K562 (cell line): ENCODE data around the gene RPL35. TPM values are rescaled to one million over a fixed set of nuclear protein-coding genes. Genes with fewer than 3 reads are reported as not detected.
A peak's percentile ranks its signal among the peaks of the same experiment; 100 is the strongest.

Source experiments
- CBX3 ChIP-seq, 2 experiments: IDR thresholded peaks; 1 replicate in 1 of 2; 2 replicates in 1 of 2; pipeline ENCODE4 v1.6.1; 2012; ENCODE audit warnings: inconsistent platforms in 2 of 2, low read length in 2 of 2, borderline replicate concordance in 1 of 2, control low read depth in 1 of 2
- COPS2 ChIP-seq: fragments of 450-650 bp; conservative IDR thresholded peaks from 2 replicates; pipeline ENCODE4 v1.6.1; 2016; ENCODE audit warnings: mild to moderate bottlenecking, moderate library complexity
- CREB5 ChIP-seq: fragments of 250-450 bp; sonication (Bioruptor Pico); IDR thresholded peaks from 2 replicates; pipeline ENCODE4 v1.5.0; 2020; ENCODE audit warnings: mild to moderate bottlenecking
- ELF2 ChIP-seq: fragments of 250-450 bp; sonication (Bioruptor Pico); IDR thresholded peaks from 2 replicates; pipeline ENCODE4 v1.5.0; 2021; ENCODE audit warnings: mild to moderate bottlenecking
- ESRRB ChIP-seq: fragments of 250-450 bp; sonication (Bioruptor Pico); IDR thresholded peaks from 2 replicates; pipeline ENCODE4 v1.5.0; 2020; ENCODE audit warnings: mild to moderate bottlenecking, moderate library complexity, borderline replicate concordance
- FOXJ3 ChIP-seq: sonication (generic); formaldehyde crosslinking; IDR thresholded peaks from 2 replicates; pipeline ENCODE4 v1.4.0; 2020; ENCODE audit warnings: mild to moderate bottlenecking, missing genetic modification reagents
- GTF2B ChIP-seq: IDR thresholded peaks from 2 replicates; pipeline ENCODE4 v1.6.1; 2011; ENCODE audit not compliant: insufficient read length; ENCODE audit errors: extremely low read depth
- KLF10 ChIP-seq: fragments of 250-450 bp; sonication (Bioruptor Pico); IDR thresholded peaks from 2 replicates; pipeline ENCODE4 v1.6.1; 2021; ENCODE audit warnings: matching md5 sums
- LCOR ChIP-seq: sonication (generic); formaldehyde crosslinking; IDR thresholded peaks from 2 replicates; pipeline ENCODE4 v1.8.0; 2022; ENCODE audit warnings: mild to moderate bottlenecking, missing genetic modification reagents
- MCM7 ChIP-seq, 2 experiments: fragments of 450-650 bp; IDR thresholded peaks; 2 replicates each; pipeline ENCODE4 v1.6.1; 2016 to 2018
- PRDM10 ChIP-seq: fragments of 450-650 bp; IDR thresholded peaks from 2 replicates; pipeline ENCODE4 v1.6.1; 2018; ENCODE audit not compliant: partially characterized antibody
- RBM39 ChIP-seq: fragments of 200-400 bp; formaldehyde crosslinking; optimal IDR thresholded peaks from 2 replicates; pipeline ENCODE3; 2018; ENCODE audit warnings: low read depth, low read length
- SMAD1 ChIP-seq: fragments of 150-350 bp; IDR thresholded peaks from 2 replicates; pipeline ENCODE4 v1.6.1; 2014; ENCODE audit warnings: low read length, low read depth; ENCODE audit not compliant: partially characterized antibody
- SNIP1 ChIP-seq: fragments of 450-650 bp; IDR thresholded peaks from 2 replicates; pipeline ENCODE4 v1.7.1; 2017; ENCODE audit warnings: low read depth, mild to moderate bottlenecking
- SRSF7 ChIP-seq: fragments of 200-400 bp; formaldehyde crosslinking; optimal IDR thresholded peaks from 2 replicates; pipeline ENCODE3; 2017; ENCODE audit warnings: mild to moderate bottlenecking, low read depth, low read length
- TAL1 ChIP-seq: fragments of 450-650 bp; IDR thresholded peaks from 2 replicates; pipeline ENCODE4 v1.6.1; 2016; ENCODE audit warnings: mild to moderate bottlenecking
- TRIM28 ChIP-seq: fragments of 450-650 bp; IDR thresholded peaks from 2 replicates; pipeline ENCODE4 v1.6.1; 2017
- ZBTB33 ChIP-seq: sonication (generic); formaldehyde crosslinking; IDR thresholded peaks from 2 replicates; pipeline ENCODE4 v1.8.1; 2023; ENCODE audit warnings: mild to moderate bottlenecking, missing genetic modification reagents
- ZKSCAN1 ChIP-seq: fragments of 150-350 bp; IDR thresholded peaks from 2 replicates; pipeline ENCODE4 v1.6.1; 2016; ENCODE audit warnings: low read depth, low read length
- ZNF146 ChIP-seq: IDR thresholded peaks from one replicate; pipeline ENCODE4 v1.6.1; 2018; ENCODE audit warnings: missing compliant biosample characterization; ENCODE audit not compliant: unreplicated experiment
- ZNF696 ChIP-seq: fragments of 250-450 bp; sonication (Bioruptor Pico); conservative IDR thresholded peaks from 2 replicates; pipeline ENCODE4 v1.4.0; 2020; ENCODE audit warnings: mild to moderate bottlenecking, moderate library complexity
- ZNF766 ChIP-seq: fragments of 200-800 bp; sonication (Bioruptor generic); conservative IDR thresholded peaks from 2 replicates; pipeline ENCODE4 v1.6.1; 2016; ENCODE audit warnings: missing genetic modification characterization, missing compliant biosample characterization
- polyA plus RNA-seq, 8 experiments: library from polyadenylated mRNA; depleted of rRNA in 4 of 8; stranded (reverse) in 5 of 8; unstranded in 3 of 8; fragments of >200 nt; fragmentation: Nextera tagmentation in 2 of 8; fragmentation: Illumina TruSeq in 1 of 8; extraction: Ambion mirVana in 2 of 8; extraction: Trizol in 1 of 8; gene quantifications; 2 replicates each; pipeline versions ENCODE4 v1.2.1 to v1.2.3, GENCODE V29; 2011 to 2014; ENCODE audit warnings: inconsistent platforms in 1 of 8, missing spikeins in 1 of 8
- total RNA-seq, 7 experiments: library from RNA; depleted of rRNA in 6 of 7; stranded (reverse); fragments of >200 nt in 6 of 7; fragmentation: Illumina TruSeq in 2 of 7; extraction: Trizol in 2 of 7; gene quantifications; 2 replicates each; pipeline versions ENCODE4 v1.2.1 to v1.2.3, GENCODE V29; 2011 to 2021; ENCODE audit warnings: low replicate concordance in 1 of 7

The RPL35 gene
- total and polyA plus RNA-seq, 9 of the 15 experiments (the other 6 are each of a cell fraction or from before 2014, with no cell fraction given), result 1,755 to 5,101 (median 3,405) TPM

- TF ChIP-seq GTF2B (no peak), ZNF696 (no peak), CREB5 (CRISPR knock-in tag) (no peak), ESRRB (no peak), SMAD1 (peak; percentile 78), ELF2 (CRISPR knock-in tag) (no peak), LCOR (CRISPR knock-in tag) (peak; percentile 54; the same call in 1 of the 2 replicates), ZNF146 (CRISPR knock-in tag) (no peak), RBM39 (no peak), CBX3 (IDR thresholded peaks at IDR 0.05; ENCODE audit: borderline replicate concordance in 1 of 2, low read length in 2 of 2) (no peak), TAL1 (no peak), ZNF766 (CRISPR knock-in tag) (peak; percentile 46; the same call in 1 of the 2 replicates), ZKSCAN1 (no peak), MCM7 (IDR thresholded peaks at IDR 0.05) (no peak), FOXJ3 (CRISPR knock-in tag) (no peak), SNIP1 (no peak), ZBTB33 (CRISPR knock-in tag) (peak; percentile 6; the same call in 1 of the 2 replicates), SRSF7 (no peak), COPS2 (no peak), PRDM10 (peak; percentile 99), KLF10 (CRISPR knock-in tag) (no peak), TRIM28 (no peak)
These were observed at the start of gene RPL35, which contains the start of gene ARPC5L (continued) for GRCh38 chr9:124861342-124862229.
